ENCODE measurements around the gene ABCA2. TPM values are rescaled to one million over a fixed set of nuclear protein-coding genes. Genes with fewer than 3 reads are reported as not detected.

ABCA2 gene
- total RNA-seq, 2 donors from 2014 or later = 28.7 to 29.6 TPM

DNA sequence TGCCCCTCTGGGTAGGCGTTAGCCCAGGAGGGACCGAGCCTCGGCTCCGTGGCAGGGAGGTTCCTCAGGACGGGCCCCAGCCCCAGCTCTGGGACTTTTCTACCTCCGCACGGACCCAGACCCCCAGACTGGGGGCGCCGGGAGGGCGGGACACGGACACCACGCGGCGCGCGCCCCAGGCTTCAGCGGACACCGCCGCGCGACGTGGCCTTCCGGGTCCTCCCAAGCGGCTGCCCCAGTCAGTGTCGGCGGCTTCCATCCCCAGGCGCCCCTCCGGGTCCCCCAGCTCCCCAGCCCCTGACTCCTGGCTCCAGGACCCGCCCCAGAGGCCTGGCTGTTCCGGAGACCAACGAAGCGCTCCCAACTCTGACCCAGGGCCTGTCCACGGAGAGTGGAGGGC is 42.2 kb downstream of the ABCA2 start:
- Histone ChIP-seq H3K36me3 (replicated peaks in 1 of 2; ENCODE audit: insufficient read depth in 1 of 2, low read depth in 2 of 2) (no peaks in the 10 kb centered on the region), H3K27me3 (peaks cover 0 to 5% of the 10 kb centered on the region in 2 donors), H3K27ac (no peak overlapping the region), H3K9me3 (no peaks in the 10 kb centered on the region), H3K4me3 (no peak overlapping the region), H3K4me1 (peaks cover 6% of the 10 kb centered on the region)
- no peak for TF ChIP-seq CTCF (IDR thresholded peaks at IDR 0.05)
- no peak for TF ChIP-seq POLR2A (IDR thresholded peaks at IDR 0.05)
- no peak for DNase-seq
- no peak for ATAC-seq
- 41 to 89% methylated on average over 3 to 15 of the region's 33 CpGs for WGBS, 2 donors
- intact Hi-C loops (cut with DNase I) = no loop called here

GRCh38 chr9:136985027-136985602 is 42.9 kb downstream of the ABCA2 start:
- no peak overlapping the region for H3K4me3 ChIP-seq
- H3K9me3 ChIP-seq = no peaks in the 10 kb centered on the region
- no peak for TF ChIP-seq POLR2A (IDR thresholded peaks at IDR 0.05)
- TF ChIP-seq CTCF (IDR thresholded peaks at IDR 0.05) = no peak
- H3K36me3 ChIP-seq (replicated peaks in 1 of 2; ENCODE audit: insufficient read depth in 1 of 2, low read depth in 2 of 2) = no peaks in the 10 kb centered on the region
- 15 to 33% methylated on average over 12 to 34 of the region's 48 CpGs for WGBS, 2 donors
- peaks cover 0 to 5% of the 10 kb centered on the region in 2 donors for H3K27me3 ChIP-seq
- ATAC-seq (no peak), DNase-seq (no peak)
- intact Hi-C loops (cut with DNase I) = no loop called here
- H3K4me1 ChIP-seq = peaks cover 6% of the 10 kb centered on the region
- H3K27ac ChIP-seq = no peak overlapping the region

- WGBS, 2 donors = 52 to 53% methylated on average over 15 to 25 of the region's 29 CpGs
- Histone ChIP-seq H3K36me3 (replicated peaks in 1 of 2; ENCODE audit: insufficient read depth in 1 of 2, low read depth in 2 of 2) (no peaks in the 10 kb centered on the region), H3K27me3 (peaks cover 0 to 5% of the 10 kb centered on the region in 2 donors), H3K4me1 (peaks cover 6% of the 10 kb centered on the region), H3K27ac (no peak overlapping the region), H3K4me3 (no peak overlapping the region), H3K9me3 (no peaks in the 10 kb centered on the region)
- no peak for DNase-seq
- ATAC-seq = no peak
- intact Hi-C loops (cut with DNase I) = no loop called here
- TF ChIP-seq CTCF (IDR thresholded peaks at IDR 0.05) = no peak
- TF ChIP-seq POLR2A (IDR thresholded peaks at IDR 0.05) = no peak
Measured at GRCh38 chr9:136984464-136985026, 43.5 kb downstream of the ABCA2 start.

DNA sequence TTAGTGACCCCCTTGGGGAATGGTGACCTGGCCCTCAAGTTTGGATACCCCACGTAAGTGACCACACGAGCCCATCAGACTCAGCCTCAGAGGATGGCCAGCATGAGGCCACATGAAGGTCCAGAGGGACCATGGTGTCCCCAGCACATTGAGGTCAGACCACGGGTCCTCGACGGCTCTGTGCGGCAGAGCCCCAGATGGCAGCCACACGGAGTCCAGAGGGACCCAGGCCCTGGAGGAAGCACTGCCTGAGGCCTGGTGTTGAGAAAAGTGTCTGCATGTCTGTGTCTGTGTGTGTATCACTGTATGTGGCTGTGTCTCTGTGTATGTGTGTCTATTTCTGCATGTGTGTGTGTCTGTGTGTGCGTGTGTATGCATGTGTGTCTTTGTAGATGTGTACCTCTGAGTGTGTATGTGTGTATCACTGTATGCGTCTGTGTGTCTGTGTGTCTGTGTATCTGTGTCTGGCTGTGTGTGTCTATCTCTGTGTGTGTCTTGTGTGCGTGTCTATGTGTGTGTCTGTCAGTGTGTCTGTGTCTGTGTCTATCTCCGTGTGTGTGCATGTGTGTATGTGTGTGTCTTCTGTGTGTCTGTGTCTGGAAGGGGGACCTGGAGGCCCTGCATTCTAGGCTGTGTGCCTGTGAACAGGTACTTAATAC is 44.3 kb downstream of the ABCA2 start:
- H3K27ac ChIP-seq = no peak overlapping the region
- H3K9me3 ChIP-seq = no peaks in the 10 kb centered on the region
- no peak for TF ChIP-seq CTCF (IDR thresholded peaks at IDR 0.05)
- TF ChIP-seq POLR2A (IDR thresholded peaks at IDR 0.05) = no peak
- DNase-seq (no peak), ATAC-seq (no peak)
- intact Hi-C loops (cut with DNase I) = no loop called here
- H3K4me3 ChIP-seq = no peak overlapping the region
- 76 to 80% methylated on average over 8 to 11 of the region's 11 CpGs for WGBS, 2 donors
- no peaks in the 10 kb centered on the region for H3K36me3 ChIP-seq (replicated peaks in 1 of 2; ENCODE audit: insufficient read depth in 1 of 2, low read depth in 2 of 2)
- H3K27me3 ChIP-seq = peaks cover 0 to 5% of the 10 kb centered on the region in 2 donors
- peaks cover 6% of the 10 kb centered on the region for H3K4me1 ChIP-seq
